ENCODE measurements around the gene SCARF1.

SCARF1 gene

DNA sequence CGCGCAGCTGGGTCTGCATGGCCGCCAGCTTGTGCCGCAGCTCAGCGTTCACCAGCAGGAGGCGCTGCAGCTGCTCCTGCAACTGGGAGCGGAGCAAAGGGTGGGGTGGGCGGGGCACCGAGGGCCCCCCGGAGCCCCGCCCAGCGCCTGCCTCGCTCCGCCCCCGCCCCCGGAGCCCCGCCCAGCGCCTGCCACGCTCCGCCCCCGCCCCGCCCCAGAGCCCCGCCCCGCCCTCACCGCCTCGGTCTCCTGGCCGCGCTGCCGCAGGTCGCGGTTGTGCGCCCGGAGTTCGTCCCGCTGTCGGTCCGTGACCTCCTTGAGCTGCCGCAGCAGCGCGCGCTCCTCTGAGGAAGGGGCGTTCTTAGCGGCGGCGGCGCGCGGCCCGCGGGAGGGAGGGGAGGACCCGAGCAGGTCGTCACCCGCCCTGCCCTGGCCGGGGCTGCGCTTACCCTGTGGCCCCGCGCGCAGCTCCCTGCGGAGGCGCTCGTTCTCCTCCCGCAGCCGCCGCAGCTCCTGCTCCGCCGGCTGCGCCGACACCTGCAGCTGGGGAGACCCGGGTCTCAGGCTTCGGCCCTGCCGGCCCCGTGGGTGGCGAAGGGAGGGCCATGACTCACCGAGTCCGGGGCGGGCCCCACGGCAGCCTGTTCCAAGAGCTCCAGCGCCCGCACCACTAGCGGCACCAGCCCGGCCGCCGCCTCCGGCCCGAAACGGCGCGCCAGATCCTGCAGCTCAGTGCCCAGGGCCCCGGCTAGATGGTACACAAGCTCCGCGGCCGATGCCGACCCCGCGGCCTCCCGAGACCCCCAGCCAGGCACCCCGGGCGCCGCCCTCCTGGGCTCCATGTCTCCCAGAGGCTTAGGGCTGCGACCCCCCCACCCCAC, 3.7 kb upstream of the SCARF1 start:
- DNase-seq (ENCODE audit: low read depth, low spot score), result peak; percentile 85

DNA sequence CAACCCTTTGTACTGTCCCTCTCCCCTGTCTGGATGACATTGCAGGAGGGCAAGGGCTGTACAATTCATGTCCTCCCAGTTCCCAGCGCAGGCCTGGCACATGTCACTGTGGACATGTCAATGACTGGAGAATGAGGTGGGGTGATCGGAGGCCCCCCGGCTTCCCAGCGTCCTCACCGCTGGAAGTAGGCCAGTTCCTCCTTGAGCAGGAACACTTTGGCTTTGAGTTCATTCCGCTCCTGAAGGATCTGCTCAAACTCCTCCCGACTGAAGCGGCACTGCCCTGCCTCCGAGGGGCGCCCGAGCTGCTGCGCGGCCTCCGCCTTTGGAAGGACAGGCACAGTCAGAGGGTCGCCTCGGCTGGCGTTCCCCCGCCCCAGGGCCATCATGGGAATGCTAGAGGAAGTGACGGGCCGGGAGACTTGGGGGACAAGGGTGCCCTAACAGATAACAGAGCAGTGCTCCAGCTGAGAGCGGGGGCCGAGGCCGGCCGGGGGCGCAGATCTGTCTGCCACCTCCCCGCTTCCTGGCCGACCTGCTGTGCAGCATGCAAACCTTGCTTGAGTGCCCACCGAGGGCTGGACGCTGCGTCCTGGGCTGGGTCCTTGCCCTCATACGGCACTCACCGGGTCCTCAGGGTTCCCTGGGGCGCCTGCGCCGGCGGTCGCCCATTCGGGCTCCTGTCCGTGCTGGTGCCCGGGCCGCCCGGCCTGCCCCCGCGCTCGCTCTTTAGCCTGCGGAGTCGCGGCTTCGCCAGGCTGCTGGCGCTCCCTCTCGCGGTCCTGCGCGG, 2.8 kb upstream of the SCARF1 start:
- DNase-seq (ENCODE audit: low read depth, low spot score), result no peak

DNA sequence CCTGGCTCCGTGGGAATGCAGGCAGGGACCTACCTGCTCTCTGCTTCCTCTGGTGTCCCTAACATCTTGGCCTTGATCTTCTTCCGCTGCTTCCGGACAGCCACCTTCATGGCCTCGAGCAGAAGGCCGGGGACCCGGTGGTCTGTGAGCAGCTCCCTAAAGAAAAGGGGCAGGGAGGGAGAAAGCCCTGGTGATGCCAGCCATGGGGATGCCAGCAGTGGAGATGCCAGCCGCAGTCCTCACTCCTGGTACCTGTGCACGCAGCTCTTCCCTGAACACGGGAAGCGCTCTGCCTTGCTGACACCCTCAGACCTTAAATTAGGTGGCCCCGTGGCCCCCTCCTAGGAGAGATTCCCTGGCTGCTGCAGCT, 2.3 kb upstream of the SCARF1 start:
- DNase-seq (ENCODE audit: low read depth, low spot score), result no peak

DNA sequence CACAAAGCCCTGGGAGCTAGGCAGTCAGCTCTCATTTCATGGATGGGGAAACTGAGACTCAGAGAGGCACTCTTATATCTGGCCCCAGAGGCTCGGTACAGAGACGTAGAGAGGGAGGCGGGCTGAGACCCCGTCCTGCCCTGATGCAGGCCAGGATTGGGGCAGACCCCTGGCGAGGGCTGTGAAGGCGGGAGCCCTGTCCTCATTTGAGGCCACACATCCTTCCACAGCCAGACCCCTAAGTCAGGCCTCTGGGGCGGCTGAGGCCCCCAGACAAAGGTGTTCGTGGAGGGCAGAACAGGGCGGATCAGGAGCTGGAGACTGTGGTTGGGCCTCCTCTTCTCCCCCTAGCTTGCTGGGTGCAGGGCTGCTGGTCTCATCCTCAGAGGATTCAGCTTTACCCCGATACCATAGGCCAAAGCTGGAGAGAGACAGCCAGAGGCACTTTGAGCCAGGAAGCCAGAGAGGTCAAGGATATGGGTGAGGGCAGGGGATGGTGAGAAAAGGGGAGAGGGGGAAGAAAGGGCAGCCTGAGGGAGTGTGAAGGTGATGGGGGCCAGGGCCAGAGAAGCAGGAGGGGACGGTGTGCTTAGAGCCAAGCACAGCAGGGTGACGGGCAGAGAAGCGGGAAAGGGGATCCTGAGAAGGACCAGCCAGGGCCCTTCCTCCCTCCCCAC, 805 bp upstream of the SCARF1 start:
- DNase-seq (ENCODE audit: low read depth, low spot score), result no peak

DNA sequence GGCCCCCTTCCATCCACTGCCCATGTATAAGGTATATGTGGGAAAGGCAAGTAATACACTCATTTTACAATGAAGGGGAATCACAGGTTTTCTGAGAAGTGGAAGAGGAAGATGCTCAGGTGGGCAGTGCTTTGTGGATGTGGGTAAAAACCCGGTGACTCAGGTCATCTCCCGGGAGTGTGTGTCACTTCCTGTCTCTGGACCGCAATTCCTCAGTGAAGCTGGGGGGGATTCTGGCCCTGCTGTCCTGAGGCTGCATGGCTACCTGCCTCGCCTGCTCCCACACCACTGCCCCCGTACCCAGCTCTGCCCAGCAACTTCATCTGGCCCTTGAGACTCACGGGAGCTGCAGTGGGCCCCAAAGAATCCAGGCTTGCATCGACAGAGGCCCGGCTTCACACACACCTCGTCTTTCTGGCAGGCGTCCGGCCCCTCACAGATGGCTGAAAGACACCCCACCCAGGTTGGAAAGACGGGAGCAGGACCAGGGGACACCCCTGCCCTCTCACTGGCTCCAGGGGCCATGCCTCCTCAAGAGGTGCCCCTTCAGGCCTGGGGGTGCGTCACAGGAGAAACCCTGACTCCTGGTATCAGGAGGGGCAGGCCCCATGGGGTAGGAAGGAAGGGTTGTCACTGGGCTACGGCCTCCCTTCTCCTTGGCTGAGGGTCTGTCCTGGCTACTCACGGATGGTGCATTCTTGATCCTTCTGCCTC, 882 bp downstream of the SCARF1 start:
- DNase-seq (ENCODE audit: low read depth, low spot score), result no peak

DNA sequence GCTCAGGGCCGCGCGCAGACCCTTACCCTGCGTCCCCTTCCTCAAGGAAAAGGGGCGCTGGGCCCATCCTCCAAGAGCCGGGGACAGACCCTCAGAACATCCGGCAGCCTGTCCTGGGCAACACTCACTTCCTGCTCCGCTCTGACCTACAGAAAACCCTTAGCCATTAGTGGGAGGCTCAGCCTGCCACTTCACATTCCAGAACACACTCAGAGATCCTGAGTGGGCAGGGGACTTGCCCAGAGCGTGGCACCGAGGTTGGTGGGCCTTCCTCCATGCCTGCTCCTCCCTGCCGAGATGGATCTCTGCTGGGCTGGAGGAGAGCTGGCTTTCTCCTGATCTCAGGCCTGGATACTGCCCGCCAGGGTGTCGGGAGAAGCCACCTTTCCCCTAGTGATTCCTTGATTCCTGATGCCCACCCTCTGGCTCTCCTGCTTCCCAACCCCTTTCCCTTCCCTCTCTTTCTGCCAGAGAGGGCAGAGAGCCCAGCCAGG, 1.5 kb downstream of the SCARF1 start:
- no peak for DNase-seq (ENCODE audit: low read depth, low spot score)

DNA sequence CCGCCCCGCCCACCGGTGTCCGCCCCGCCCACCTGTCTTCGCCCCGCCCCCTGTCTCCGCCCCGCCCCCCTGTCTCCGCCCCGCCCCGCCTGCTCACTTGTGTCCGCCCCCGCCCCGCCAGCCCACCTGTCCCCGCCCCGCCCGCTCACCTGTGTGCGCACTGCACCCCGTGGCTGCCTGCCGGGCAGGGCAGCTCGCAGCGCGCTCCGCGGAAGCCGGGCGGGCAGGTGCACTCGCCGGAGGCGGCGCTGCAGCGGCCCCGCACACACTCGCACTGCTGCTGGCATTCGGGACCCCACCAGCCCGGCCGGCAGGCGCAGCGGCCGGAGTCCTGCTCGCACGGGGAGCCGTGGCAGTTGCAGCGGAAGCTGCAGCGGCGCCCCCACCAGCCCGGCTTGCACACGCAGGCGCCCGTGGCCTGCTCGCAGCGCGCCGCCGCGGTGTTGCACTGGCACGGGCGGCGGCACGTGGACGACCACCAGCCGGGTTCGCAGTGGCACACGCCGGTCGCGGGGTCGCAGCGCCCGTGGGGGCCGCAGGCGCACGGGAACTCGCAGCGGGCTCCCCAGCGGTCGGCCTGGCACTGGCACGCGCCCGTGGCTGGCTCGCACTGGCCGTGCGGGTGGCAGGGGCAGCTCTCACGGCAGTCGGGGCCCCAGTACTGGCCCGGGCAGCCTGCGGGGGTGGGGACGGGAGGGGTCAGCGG, 2.1 kb downstream of the SCARF1 start:
- no peak for DNase-seq (ENCODE audit: low read depth, low spot score)

DNA sequence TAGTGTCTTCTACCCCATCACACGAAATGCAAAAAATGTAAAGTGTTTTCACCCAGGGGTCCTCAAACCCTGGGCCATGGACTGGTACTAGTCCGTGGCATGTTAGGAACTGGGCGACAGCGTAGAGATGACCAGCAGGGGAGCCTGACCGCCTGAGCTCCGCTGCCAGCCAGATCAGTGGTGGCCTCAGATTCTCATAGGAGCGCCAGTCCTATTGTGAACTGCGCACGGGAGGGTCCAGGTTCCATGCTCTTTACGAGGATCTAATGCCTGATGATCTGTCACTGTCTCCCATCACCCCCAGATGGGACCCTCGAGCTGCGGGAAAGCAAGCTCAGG, 4.5 kb downstream of the SCARF1 start:
- no peak for DNase-seq (ENCODE audit: low read depth, low spot score)

DNA sequence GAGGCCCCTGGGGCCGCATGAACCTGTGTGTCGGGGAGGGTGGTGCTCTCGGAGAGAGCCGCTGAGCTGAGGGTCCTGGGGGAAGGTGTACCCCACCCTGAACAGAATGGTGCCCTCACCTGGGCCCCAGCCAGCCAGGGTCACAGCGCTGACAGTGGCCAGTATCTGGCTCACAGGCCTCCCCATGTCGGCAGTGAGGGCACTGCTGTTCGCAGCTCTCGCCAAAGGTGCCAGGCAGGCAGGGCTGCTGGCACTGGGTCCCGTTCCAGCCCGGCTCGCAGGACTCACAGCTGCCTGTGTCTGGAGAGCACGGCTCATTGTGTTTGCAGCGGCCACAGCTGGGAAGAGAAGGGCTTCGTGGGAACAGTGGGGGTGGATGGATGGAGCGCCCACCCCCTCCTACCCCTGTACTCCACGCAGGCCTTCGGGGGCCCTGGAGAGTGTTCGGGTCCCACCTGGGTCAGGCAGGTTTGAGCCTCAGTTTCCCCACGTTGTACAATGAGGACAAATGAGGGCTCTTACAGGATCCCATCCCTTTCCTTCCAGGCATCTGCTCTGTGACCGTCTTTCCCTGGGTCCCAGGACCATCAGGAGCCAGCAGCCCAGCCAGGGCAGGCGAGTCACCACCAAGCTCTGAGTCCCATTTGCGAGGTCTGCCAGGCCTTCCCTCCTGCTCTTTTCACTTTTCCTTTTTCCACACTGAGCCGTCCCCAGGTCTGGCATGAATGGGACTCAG, 5.0 kb downstream of the SCARF1 start:
- no peak for DNase-seq (ENCODE audit: low read depth, low spot score)

DNA sequence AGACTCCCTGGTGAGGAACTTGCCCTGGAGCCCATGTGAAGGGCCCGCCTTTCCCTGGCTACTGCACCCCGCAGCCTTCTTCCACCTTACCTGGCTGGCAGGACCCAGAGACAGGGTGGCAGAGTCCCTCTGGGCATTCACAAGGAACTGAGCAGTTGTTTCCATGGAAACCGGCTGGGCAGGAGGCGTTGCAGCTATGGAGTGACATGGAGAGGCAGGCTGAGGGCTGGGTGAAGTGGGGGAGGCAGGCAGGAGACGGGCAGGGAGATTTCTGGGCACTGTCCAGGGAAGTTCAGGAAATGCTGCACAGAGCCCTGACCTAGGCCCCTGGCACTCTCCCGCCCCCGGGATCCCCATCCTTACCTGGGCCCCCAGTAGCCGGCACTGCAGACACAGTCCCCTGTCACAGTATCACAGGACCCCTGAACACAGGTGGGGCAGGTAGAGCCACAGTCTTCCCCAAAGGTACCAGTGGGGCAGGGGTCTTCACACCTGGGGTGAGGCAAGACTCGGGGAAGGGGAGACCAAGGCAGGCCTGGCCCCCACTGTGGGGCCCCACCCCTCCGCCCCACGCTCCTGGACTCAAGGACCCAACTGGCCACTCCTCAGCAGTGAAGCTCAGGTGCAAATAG, 5.9 kb downstream of the SCARF1 start:
- no peak for DNase-seq (ENCODE audit: low read depth, low spot score)

DNA sequence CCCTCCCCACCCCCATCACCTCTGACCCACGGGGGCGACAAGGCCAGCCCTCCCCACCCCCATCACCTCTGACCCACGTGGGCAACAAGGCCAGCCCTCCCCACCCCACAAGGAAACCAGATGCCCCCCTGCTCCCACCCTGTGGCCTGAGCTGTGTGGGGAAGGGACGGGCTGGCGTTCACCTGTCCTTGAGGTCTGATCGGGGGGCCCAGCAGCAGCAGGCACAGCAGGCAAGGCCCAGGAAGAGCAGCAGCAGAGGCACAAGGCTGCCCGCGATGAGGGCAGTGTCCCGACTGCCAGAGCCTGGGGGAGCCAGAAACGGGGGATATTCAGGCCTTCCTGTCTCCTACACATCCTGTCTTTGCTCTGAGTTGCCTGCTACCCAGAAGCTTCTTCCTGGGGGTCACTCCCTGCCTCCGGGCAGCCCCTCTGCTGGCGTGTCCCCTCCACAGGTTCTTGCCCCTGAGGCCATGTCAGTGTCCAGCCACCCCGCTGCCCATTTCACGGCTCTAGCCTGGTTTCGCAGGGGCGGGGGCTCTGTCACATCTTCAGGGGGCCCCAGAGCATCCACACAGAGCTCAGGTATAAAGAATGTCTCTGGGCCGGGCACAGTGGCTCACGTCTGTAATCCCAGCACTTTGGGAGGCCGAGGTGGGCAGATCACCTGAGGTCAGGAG, 6.8 kb downstream of the SCARF1 start:
- DNase-seq (ENCODE audit: low read depth, low spot score), result no peak

DNA sequence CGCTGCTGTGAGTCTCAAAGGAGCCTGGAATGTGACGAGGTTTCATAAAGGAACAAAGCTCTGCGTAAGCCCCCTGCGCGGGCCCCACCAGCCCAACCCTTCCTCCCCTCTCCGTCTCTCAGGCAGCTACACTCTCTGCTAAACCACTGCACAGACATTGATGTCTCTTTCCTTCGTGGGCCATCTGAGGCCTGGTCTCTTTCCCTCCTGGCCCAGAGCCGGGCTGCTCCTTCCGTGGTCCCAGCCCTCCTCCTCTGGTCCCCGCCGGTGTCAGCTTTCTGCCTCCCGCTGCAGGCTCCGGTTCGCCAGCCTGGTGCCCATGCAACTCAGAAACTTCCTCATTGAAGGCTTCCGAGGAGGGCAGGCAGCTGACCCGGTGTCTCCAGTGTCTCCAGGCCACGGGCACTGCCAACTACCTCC, 7.4 kb downstream of the SCARF1 start:
- DNase-seq (ENCODE audit: low read depth, low spot score), result no peak

DNA sequence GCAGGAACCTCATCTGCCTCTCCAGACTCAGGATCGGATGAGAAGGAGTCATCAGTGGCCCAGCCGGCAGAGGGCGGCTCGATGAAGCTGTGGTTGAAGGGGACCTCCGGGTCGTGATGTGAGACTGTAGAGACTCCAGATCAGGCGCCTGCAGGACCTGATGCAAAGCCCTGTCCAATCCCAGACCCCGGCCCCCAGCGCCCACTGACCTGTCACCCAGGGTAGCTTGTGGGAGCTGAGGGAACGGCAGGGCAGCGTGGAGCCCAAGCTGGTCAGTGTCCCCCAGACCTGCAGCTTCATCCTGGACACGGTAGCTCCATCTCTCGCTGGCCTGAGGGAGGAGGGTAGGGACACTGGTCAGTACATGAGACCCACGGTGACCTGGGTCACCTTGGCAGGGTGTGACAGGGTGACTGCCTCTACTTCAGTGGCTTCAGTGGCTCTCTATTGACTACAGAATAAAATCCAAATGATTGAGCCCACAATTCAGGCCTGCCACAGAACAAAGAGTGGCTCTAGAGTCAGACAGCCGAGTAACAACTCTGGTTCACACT, 8.7 kb downstream of the SCARF1 start:
- no peak for DNase-seq (ENCODE audit: low read depth, low spot score)

DNA sequence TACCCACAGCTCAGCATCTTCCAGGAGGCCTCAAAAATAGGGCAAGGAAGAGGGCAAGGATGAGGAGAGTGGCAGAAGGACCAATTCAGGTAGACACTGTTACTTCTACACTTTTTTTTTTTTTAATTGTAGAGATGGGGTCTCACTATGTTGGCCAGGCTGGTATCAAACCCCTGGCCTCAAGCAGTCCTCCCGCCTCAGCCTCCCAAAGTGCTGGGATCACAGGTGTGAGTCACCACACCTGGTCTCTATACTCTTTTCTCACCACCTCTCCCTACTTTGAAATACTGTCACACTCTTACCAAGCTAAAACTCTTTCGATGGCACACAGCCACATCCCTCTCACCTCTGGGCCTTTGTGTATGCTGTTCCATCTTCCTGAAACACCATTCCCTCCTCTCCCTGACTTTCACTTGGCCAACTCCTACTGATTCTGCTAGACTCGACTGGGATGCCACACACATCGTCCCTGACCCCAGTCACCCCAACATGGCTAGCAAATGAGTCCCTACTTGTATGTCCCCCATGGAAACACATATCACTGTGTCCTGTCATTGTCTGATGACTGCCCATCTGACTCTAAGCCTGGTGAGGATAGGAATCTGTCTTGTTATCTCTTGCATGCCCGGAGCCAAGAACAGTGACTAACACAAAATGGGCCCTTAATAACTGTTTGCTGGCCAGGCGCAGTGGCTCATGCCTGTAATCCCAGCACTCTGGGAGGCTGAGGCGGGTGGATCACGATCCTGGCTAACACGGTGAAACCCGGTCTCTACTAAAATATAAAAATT, 9.7 kb downstream of the SCARF1 start:
- no peak for DNase-seq (ENCODE audit: low read depth, low spot score)

DNA sequence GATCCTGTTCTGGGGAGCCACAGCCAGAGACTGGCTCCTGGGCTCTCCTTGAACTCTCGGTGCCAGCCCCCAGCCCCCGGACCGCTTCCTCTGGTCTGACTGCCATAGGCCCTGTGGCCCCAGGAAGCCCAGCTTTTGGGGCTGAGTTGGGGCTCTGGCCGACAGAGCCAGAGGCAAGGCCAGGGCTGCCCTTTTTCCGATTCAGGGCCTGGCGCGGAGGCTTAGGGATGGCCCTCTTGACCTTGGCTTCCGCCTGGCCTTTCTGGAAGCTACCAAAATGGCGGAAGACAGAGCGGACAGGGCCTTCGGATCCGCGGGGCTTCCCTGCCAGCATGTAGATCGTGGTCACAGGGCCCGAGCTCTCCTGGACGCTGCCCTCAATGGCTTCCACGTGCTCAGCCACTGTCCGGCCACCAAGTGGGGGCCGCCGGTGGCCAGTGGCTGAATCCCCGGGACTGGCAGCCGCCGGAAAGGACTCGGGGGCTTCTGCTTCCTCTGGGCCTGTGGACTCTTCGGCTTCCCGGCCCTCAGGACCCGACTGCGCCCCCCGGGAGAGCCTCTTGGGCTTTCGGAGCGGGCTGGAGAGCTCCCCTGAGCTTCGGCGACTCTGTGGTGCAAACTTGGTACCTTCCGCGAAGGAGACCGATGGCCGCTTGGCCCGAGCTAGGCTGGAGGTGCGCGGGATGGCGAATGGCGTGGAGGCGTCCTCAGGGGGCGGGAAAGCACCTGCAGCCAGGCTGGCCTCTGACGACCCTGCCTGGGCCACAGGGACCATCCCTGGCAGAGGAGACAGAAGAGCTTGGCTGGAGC, 10.5 kb downstream of the SCARF1 start:
- no peak for DNase-seq (ENCODE audit: low read depth, low spot score)

DNA sequence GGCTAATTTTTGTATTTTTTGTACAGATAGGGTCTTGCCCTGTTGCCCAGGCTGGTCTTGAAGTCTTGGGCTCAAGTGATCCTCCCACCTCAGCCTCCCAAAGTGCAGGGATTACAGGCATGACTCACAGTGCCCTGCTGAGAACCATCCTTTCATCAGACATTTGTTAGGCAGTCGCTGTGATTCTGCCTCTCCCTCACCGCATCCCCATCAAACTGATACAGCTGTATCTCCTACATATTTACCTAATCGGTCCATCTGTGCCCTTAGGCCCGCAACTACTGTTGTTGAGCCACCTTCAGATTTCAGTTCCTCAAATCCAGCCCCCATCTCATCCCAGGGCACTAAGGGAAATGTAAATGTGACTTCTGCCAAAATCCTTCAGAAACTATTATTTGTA, 14.9 kb downstream of the SCARF1 start:
- DNase-seq (ENCODE audit: low read depth, low spot score), result no peak

Measured in activated CD4-positive, CD25-positive, alpha-beta regulatory T cell treated with anti-CD3 and anti-CD28 coated beads, Interleukin-2, amount 50 U/mL, for 16 hours (primary cell).